DOHH2 (cell line): ENCODE results near the gene GPRC5A.

Experiments
- CTCF ChIP-seq: fragments of 200-600 bp; sonication (generic); IDR thresholded peaks from one replicate; pipeline ENCODE4 v1.5.1; 2014; ENCODE audit warnings: antibody characterized with exemption, mild to moderate bottlenecking, low read depth, low read length; ENCODE audit not compliant: poor library complexity, severe bottlenecking
- EZH2phosphoT487 ChIP-seq: fragments of 200-600 bp; sonication (generic); IDR thresholded peaks from 2 replicates; pipeline ENCODE4 v1.6.1; 2017; ENCODE audit warnings: borderline replicate concordance, mild to moderate bottlenecking, antibody characterized with exemption, low read length, moderate library complexity, mixed read lengths

DNA sequence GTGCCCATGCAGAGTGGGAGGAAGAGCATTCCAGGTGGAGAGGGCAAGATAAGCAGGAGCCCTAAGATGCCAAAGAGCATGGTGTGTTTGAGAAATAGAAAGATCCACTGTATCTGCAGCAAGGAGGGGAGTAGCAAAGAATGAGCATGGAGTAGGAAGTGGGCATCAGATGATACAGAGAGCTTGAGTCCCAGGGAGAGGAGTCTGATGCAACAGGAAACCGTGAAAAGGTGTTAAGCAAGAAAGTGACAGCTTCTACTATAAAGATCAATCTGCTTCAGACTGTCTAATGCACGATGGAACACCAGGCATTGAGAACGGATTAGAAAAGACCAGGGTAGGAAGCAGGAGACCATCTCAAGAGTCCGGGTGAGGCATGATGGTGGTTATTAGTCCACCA, 72.9 kb downstream of the GPRC5A start:
- no peak for TF ChIP-seq EZH2phosphoT487
- TF ChIP-seq CTCF, result no peak
